ENCODE measurements around the gene PSMB2.

Gene PSMB2

GRCh38 chr1:35640380-35641232, 720 bp downstream of the PSMB2 start:
- no peaks in the 10 kb centered on the region for H3K4me1 ChIP-seq
- peak overlapping the region; percentile 91 for H3K4me2 ChIP-seq (ENCODE audit: low read length)

GRCh38 chr1:35637401-35637809, 3.9 kb downstream of the PSMB2 start:
- no peaks in the 10 kb centered on the region for H3K9me3 ChIP-seq (ENCODE audit: control insufficient read depth, low read length)
- no peaks in the 10 kb centered on the region for H3K79me2 ChIP-seq
- no peak overlapping the region for H2AFZ ChIP-seq
- H3K4me1 ChIP-seq, result no peaks in the 10 kb centered on the region
- H3K4me3 ChIP-seq (ENCODE audit: low read depth, low read length), result peak overlapping the region; percentile 0
- no peak overlapping the region for H3K9ac ChIP-seq
- no peaks in the 10 kb centered on the region for H3K36me3 ChIP-seq (ENCODE audit: control insufficient read depth, insufficient read depth, low read length)
- peak overlapping the region; percentile 20 for H3K4me2 ChIP-seq (ENCODE audit: low read length)
- no peaks in the 10 kb centered on the region for H3K27me3 ChIP-seq (ENCODE audit: control insufficient read depth, insufficient read depth, low read length)
- peak overlapping the region; percentile 27 for H3K27ac ChIP-seq
- TF ChIP-seq CTCF (IDR thresholded peaks at IDR 0.05), result no peak

More at GRCh38 chr1:35640380-35641232, 720 bp downstream of the PSMB2 start:
- H3K36me3 ChIP-seq (ENCODE audit: control insufficient read depth, insufficient read depth, low read length), result no peaks in the 10 kb centered on the region
- no peaks in the 10 kb centered on the region for H3K27me3 ChIP-seq (ENCODE audit: control insufficient read depth, insufficient read depth, low read length)
- H3K9ac ChIP-seq, result peak overlapping the region; percentile 15
- peak overlapping the region; percentile 85 for H2AFZ ChIP-seq
- peak overlapping the region; percentile 70 for H3K27ac ChIP-seq
- no peaks in the 10 kb centered on the region for H3K9me3 ChIP-seq (ENCODE audit: control insufficient read depth, low read length)
- peak overlapping the region; percentile 97 for H3K4me3 ChIP-seq (ENCODE audit: low read depth, low read length)
- H3K79me2 ChIP-seq, result no peaks in the 10 kb centered on the region
- no peak for TF ChIP-seq CTCF (IDR thresholded peaks at IDR 0.05)

- no peak overlapping the region for H3K9ac ChIP-seq
- no peak overlapping the region for H3K4me3 ChIP-seq (ENCODE audit: low read depth, low read length)
- no peak for TF ChIP-seq CTCF (IDR thresholded peaks at IDR 0.05)
- H3K79me2 ChIP-seq, result no peaks in the 10 kb centered on the region
- H3K27ac ChIP-seq, result no peak overlapping the region
- H3K4me1 ChIP-seq, result no peaks in the 10 kb centered on the region
- H3K9me3 ChIP-seq (ENCODE audit: control insufficient read depth, low read length), result no peaks in the 10 kb centered on the region
- no peaks in the 10 kb centered on the region for H3K36me3 ChIP-seq (ENCODE audit: control insufficient read depth, insufficient read depth, low read length)
- H2AFZ ChIP-seq, result no peak overlapping the region
- no peak overlapping the region for H3K4me2 ChIP-seq (ENCODE audit: low read length)
- H3K27me3 ChIP-seq (ENCODE audit: control insufficient read depth, insufficient read depth, low read length), result no peaks in the 10 kb centered on the region
Observed at GRCh38 chr1:35633547-35633946, 7.8 kb downstream of the PSMB2 start.

GRCh38 chr1:35631396-35631795, 9.9 kb downstream of the PSMB2 start:
- no peak for TF ChIP-seq CTCF (IDR thresholded peaks at IDR 0.05)
- H3K79me2 ChIP-seq, result no peaks in the 10 kb centered on the region
- H3K4me1 ChIP-seq, result no peaks in the 10 kb centered on the region
- no peak overlapping the region for H3K4me3 ChIP-seq (ENCODE audit: low read depth, low read length)
- no peak overlapping the region for H3K27ac ChIP-seq
- H3K4me2 ChIP-seq (ENCODE audit: low read length), result no peak overlapping the region
- H3K9me3 ChIP-seq (ENCODE audit: control insufficient read depth, low read length), result no peaks in the 10 kb centered on the region
- H3K9ac ChIP-seq, result no peak overlapping the region
- H3K36me3 ChIP-seq (ENCODE audit: control insufficient read depth, insufficient read depth, low read length), result no peaks in the 10 kb centered on the region
- H2AFZ ChIP-seq, result no peak overlapping the region
- H3K27me3 ChIP-seq (ENCODE audit: control insufficient read depth, insufficient read depth, low read length), result no peaks in the 10 kb centered on the region

GRCh38 chr1:35629051-35629450, 12.3 kb downstream of the PSMB2 start:
- Histone ChIP-seq H3K9me3 (ENCODE audit: control insufficient read depth, low read length) (no peaks in the 10 kb centered on the region), H3K79me2 (no peaks in the 10 kb centered on the region), H3K4me1 (no peaks in the 10 kb centered on the region), H3K4me2 (ENCODE audit: low read length) (no peak overlapping the region), H3K27me3 (ENCODE audit: control insufficient read depth, insufficient read depth, low read length) (no peaks in the 10 kb centered on the region), H3K4me3 (ENCODE audit: low read depth, low read length) (no peak overlapping the region), H3K9ac (no peak overlapping the region), H2AFZ (no peak overlapping the region), H3K36me3 (ENCODE audit: control insufficient read depth, insufficient read depth, low read length) (no peaks in the 10 kb centered on the region), H3K27ac (no peak overlapping the region)
- TF ChIP-seq CTCF (IDR thresholded peaks at IDR 0.05), result no peak
